ENCODE data around the gene RAB5A.
"Not testable (repeated sequence)": the region's sequence is repeated elsewhere in the genome, so short reads cannot be mapped to it uniquely, and the experiment has no call there.

Gene RAB5A

DNA sequence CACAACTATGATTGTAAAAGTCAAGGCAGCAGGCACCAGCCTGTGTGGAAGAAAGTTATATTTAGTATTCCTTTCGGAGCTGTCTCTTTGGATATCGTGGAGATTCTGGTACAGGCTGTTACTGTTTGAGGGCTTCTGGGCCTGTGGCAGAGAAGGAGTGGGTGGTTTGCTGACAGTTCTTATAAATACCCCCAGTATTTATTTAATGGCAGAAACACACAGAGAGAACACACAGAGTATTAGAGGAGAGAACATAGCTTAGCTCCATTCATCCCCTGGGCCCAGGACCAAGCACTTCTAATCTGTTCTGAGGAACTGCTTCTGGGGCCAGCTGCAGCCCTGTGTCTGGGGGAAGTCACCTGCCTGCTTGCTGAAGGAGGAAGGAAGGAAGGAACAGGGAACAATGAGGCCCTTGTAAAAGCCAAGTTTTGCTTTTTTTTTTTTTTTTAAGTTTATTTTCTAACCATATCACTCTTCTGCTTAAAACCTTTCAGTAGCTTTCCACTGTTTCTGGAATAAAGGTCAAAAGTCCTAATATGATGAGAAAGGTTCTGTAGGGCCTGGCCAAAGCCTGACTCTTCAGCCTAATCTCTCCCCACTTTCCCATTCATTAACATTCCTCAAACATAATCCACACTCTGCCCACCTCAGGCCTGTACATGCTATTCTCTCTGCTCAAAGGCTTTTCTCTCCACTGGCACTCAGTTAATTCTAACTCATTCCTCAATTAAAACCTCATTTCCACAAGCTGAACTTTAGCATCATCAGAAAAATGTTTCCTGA is 76.9 kb downstream of the RAB5A start:
- no peak for DNase-seq (ENCODE audit: low read depth)

GRCh38 chr3:20027136-20027535 is 80.2 kb downstream of the RAB5A start:
- DNase-seq (ENCODE audit: low read depth) = no peak

- no peak for DNase-seq (ENCODE audit: low read depth)
Measured at GRCh38 chr3:20028905-20029331, 82.0 kb downstream of the RAB5A start.

- not testable (repeated sequence) for DNase-seq (ENCODE audit: low read depth)
Measured at GRCh38 chr3:20031939-20032338, 85.0 kb downstream of the RAB5A start.
